HepG2 (cell line): Measurements from ENCODE around the gene ZSWIM8.

ENCODE experiments used
- KDM3A ChIP-seq: IDR thresholded peaks from 2 replicates; pipeline ENCODE4 v1.6.1; 2018; ENCODE audit warnings: low read depth, missing compliant biosample characterization
- RXRA ChIP-seq: sonication (generic); formaldehyde crosslinking; IDR thresholded peaks from 2 replicates; pipeline ENCODE4 v1.5.1; 2020; ENCODE audit warnings: missing genetic modification reagents
- ZC3H4 ChIP-seq: sonication (generic); formaldehyde crosslinking; IDR thresholded peaks from 2 replicates; pipeline ENCODE4 v1.4.0; 2020; ENCODE audit warnings: missing genetic modification reagents, borderline replicate concordance
- ZNF121 ChIP-seq: sonication (generic); formaldehyde crosslinking; IDR thresholded peaks from 2 replicates; pipeline ENCODE4 v1.5.0; 2020; ENCODE audit warnings: mild to moderate bottlenecking, missing genetic modification reagents
- ZNF501 ChIP-seq: sonication (generic); formaldehyde crosslinking; IDR thresholded peaks from 2 replicates; pipeline ENCODE4 v1.5.1; 2020; ENCODE audit warnings: mild to moderate bottlenecking, moderate library complexity, missing genetic modification reagents
- ZNF530 ChIP-seq: sonication (generic); formaldehyde crosslinking; IDR thresholded peaks from 2 replicates; pipeline ENCODE4 v1.5.0; 2020; ENCODE audit warnings: low read depth, mild to moderate bottlenecking, missing genetic modification reagents
- ZNF562 ChIP-seq: sonication (generic); formaldehyde crosslinking; IDR thresholded peaks from 2 replicates; pipeline ENCODE4 v1.8.0; 2022; ENCODE audit warnings: missing genetic modification reagents, borderline replicate concordance
- TF ChIP-seq, protein P1 (sequence below): IDR thresholded peaks from 2 replicates; pipeline ENCODE4 v1.6.1; 2016; ENCODE audit warnings: missing compliant biosample characterization, missing genetic modification reagents, borderline replicate concordance
- TF ChIP-seq, protein P2 (sequence below): fragments of 450-650 bp; IDR thresholded peaks from 2 replicates; pipeline ENCODE4 v1.6.1; 2016
- TF ChIP-seq, protein P3 (sequence below): IDR thresholded peaks from 2 replicates; pipeline ENCODE4 v1.6.1; 2012; ENCODE audit warnings: inconsistent platforms
- TF ChIP-seq, protein P4 (sequence below): sonication (generic); formaldehyde crosslinking; IDR thresholded peaks from 2 replicates; pipeline ENCODE4 v1.4.0; 2020; ENCODE audit warnings: missing genetic modification reagents
- TF ChIP-seq, protein P5 (sequence below): IDR thresholded peaks from 2 replicates; pipeline ENCODE4 v1.6.1; 2016
- TF ChIP-seq, protein P6 (sequence below): sonication (generic); formaldehyde crosslinking; IDR thresholded peaks from 2 replicates; pipeline ENCODE4 v1.5.0; 2020; ENCODE audit warnings: mild to moderate bottlenecking, missing genetic modification reagents, moderate library complexity
- TF ChIP-seq, protein P7 (sequence below): sonication (generic); formaldehyde crosslinking; IDR thresholded peaks from 2 replicates; pipeline ENCODE4 v1.4.0; 2020; ENCODE audit warnings: missing genetic modification reagents, mild to moderate bottlenecking, borderline replicate concordance

DNA sequence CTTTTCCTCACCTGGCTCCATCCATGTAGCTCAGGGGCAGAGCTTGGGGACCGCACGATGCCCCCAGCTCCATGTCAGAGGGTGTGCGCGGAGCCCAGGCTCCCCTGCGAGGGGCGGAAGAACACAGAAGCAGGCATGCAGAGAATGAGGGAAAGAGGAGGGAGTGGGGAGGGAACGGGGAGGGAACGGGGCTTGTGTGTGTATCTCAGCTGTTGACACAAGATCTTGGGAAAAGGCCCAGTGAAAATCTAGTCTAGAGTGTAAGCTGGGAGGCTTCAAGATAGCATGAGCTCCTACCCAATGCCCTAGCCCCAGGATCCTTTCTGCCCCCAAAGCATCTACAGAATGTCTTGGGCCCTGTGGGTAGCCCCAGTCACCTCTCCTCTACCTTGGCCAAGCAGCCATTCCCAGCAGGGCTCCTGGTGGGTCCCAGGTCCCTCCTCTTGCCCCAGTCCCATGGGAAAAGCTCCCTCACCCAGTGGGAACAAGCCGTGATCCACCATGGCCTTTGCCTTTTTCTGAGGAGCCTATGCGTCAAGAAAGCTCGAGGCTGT, 51.1 kb downstream of the ZSWIM8 start:
- TF ChIP-seq, protein P1, sequence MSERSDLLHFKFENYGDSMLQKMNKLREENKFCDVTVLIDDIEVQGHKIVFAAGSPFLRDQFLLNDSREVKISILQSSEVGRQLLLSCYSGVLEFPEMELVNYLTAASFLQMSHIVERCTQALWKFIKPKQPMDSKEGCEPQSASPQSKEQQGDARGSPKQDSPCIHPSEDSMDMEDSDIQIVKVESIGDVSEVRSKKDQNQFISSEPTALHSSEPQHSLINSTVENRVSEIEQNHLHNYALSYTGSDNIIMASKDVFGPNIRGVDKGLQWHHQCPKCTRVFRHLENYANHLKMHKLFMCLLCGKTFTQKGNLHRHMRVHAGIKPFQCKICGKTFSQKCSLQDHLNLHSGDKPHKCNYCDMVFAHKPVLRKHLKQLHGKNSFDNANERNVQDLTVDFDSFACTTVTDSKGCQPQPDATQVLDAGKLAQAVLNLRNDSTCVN = no peak
- no peak for TF ChIP-seq ZNF562
- TF ChIP-seq ZNF530 (CRISPR knock-in tag) = no peak
- TF ChIP-seq ZC3H4 = no peak
- no peak for TF ChIP-seq RXRA
- TF ChIP-seq, protein P2, sequence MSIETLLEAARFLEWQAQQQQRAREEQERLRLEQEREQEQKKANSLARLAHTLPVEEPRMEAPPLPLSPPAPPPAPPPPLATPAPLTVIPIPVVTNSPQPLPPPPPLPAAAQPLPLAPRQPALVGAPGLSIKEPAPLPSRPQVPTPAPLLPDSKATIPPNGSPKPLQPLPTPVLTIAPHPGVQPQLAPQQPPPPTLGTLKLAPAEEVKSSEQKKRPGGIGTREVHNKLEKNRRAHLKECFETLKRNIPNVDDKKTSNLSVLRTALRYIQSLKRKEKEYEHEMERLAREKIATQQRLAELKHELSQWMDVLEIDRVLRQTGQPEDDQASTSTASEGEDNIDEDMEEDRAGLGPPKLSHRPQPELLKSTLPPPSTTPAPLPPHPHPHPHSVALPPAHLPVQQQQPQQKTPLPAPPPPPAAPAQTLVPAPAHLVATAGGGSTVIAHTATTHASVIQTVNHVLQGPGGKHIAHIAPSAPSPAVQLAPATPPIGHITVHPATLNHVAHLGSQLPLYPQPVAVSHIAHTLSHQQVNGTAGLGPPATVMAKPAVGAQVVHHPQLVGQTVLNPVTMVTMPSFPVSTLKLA = no peak
- TF ChIP-seq ZNF501 (CRISPR knock-in tag) = no peak
- TF ChIP-seq, protein P3, sequence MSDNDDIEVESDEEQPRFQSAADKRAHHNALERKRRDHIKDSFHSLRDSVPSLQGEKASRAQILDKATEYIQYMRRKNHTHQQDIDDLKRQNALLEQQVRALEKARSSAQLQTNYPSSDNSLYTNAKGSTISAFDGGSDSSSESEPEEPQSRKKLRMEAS = no peak
- TF ChIP-seq, protein P4, sequence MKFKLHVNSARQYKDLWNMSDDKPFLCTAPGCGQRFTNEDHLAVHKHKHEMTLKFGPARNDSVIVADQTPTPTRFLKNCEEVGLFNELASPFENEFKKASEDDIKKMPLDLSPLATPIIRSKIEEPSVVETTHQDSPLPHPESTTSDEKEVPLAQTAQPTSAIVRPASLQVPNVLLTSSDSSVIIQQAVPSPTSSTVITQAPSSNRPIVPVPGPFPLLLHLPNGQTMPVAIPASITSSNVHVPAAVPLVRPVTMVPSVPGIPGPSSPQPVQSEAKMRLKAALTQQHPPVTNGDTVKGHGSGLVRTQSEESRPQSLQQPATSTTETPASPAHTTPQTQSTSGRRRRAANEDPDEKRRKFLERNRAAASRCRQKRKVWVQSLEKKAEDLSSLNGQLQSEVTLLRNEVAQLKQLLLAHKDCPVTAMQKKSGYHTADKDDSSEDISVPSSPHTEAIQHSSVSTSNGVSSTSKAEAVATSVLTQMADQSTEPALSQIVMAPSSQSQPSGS (CRISPR knock-in tag) = no peak
- TF ChIP-seq, protein P5, sequence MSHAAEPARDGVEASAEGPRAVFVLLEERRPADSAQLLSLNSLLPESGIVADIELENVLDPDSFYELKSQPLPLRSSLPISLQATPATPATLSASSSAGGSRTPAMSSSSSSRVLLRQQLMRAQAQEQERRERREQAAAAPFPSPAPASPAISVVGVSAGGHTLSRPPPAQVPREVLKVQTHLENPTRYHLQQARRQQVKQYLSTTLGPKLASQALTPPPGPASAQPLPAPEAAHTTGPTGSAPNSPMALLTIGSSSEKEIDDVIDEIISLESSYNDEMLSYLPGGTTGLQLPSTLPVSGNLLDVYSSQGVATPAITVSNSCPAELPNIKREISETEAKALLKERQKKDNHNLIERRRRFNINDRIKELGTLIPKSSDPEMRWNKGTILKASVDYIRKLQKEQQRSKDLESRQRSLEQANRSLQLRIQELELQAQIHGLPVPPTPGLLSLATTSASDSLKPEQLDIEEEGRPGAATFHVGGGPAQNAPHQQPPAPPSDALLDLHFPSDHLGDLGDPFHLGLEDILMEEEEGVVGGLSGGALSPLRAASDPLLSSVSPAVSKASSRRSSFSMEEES (CRISPR knock-in tag) = no peak
- TF ChIP-seq, protein P6, sequence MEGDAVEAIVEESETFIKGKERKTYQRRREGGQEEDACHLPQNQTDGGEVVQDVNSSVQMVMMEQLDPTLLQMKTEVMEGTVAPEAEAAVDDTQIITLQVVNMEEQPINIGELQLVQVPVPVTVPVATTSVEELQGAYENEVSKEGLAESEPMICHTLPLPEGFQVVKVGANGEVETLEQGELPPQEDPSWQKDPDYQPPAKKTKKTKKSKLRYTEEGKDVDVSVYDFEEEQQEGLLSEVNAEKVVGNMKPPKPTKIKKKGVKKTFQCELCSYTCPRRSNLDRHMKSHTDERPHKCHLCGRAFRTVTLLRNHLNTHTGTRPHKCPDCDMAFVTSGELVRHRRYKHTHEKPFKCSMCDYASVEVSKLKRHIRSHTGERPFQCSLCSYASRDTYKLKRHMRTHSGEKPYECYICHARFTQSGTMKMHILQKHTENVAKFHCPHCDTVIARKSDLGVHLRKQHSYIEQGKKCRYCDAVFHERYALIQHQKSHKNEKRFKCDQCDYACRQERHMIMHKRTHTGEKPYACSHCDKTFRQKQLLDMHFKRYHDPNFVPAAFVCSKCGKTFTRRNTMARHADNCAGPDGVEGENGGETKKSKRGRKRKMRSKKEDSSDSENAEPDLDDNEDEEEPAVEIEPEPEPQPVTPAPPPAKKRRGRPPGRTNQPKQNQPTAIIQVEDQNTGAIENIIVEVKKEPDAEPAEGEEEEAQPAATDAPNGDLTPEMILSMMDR (CRISPR knock-in tag) = no peak
- TF ChIP-seq, protein P7, sequence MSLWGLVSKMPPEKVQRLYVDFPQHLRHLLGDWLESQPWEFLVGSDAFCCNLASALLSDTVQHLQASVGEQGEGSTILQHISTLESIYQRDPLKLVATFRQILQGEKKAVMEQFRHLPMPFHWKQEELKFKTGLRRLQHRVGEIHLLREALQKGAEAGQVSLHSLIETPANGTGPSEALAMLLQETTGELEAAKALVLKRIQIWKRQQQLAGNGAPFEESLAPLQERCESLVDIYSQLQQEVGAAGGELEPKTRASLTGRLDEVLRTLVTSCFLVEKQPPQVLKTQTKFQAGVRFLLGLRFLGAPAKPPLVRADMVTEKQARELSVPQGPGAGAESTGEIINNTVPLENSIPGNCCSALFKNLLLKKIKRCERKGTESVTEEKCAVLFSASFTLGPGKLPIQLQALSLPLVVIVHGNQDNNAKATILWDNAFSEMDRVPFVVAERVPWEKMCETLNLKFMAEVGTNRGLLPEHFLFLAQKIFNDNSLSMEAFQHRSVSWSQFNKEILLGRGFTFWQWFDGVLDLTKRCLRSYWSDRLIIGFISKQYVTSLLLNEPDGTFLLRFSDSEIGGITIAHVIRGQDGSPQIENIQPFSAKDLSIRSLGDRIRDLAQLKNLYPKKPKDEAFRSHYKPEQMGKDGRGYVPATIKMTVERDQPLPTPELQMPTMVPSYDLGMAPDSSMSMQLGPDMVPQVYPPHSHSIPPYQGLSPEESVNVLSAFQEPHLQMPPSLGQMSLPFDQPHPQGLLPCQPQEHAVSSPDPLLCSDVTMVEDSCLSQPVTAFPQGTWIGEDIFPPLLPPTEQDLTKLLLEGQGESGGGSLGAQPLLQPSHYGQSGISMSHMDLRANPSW (CRISPR knock-in tag) = no peak
- no peak for TF ChIP-seq KDM3A (CRISPR knock-in tag)
- no peak for TF ChIP-seq ZNF121 (CRISPR knock-in tag)
